GM18505 (cell line): ENCODE measurements around the gene FAN1.

Experiments
- ATAC-seq: cut with Tn5 transposase; IDR thresholded peaks from one replicate; pipeline ENCODE4 v1.9.1; 2021; ENCODE audit not compliant: unreplicated experiment
- POLR2A ChIP-seq: IDR thresholded peaks from 4 replicates; pipeline ENCODE4 v1.6.1; 2011; ENCODE audit warnings: borderline replicate concordance; ENCODE audit not compliant: insufficient read depth, insufficient read length; ENCODE audit errors: extremely low read depth

Gene FAN1

GRCh38 chr15:30992249-30992864 is 88.6 kb downstream of the FAN1 start:
- no peak for TF ChIP-seq POLR2A
- no peak for ATAC-seq
